K562 (cell line): ENCODE measurements around the gene RHOXF2B. TPM values are rescaled to one million over a fixed set of nuclear protein-coding genes. Genes with fewer than 3 reads are reported as not detected.

Source experiments
- ATAC-seq: fragments of 200-7000 bp; cut with Tn5 transposase; 3 replicates; pipeline ENCODE4 v1.9.1; 2020; ENCODE audit warnings: moderate library complexity
- BruUV-seq: library from RNA; stranded (reverse); fragments of 400-500 nt; replicated peaks from 2 replicates; lab custom pipeline; 2021; lab: Mats Ljungman, UMichigan
- CTCF ChIA-PET: fragments of 300-600 bp; formaldehyde crosslinking; extraction: SDS; loops from one replicate; lab custom pipeline; 2021; ENCODE audit warnings: low intra/inter-chr PET ratio; lab: Yijun Ruan, JAX
- POLR2A ChIA-PET: fragments of 300-600, 350-650 bp; sonication (Branson Sonifier 250); formaldehyde crosslinking; extraction: SDS; loops from one replicate; lab custom pipeline; 2021; ENCODE audit warnings: antibody characterized with exemption, inconsistent platforms; lab: Yijun Ruan, JAX
- DNase-seq, 4 experiments: peaks; one replicate each; pipeline versions ENCODE4 v3.0.0 to v3.0.0-alpha.2; 2011 to 2018; ENCODE audit warnings: low spot score in 3 of 4, mixed read lengths in 3 of 4; ENCODE audit errors: extremely low read depth in 1 of 4
- FAIRE-seq: peaks from 2 replicates; lab custom pipeline; 2011; peaks lifted over from hg19 to GRCh38; lab: Jason Lieb, UNC
- H2AFZ ChIP-seq: 2 replicates; pipeline ENCODE4 v1.6.0; 2011; ENCODE audit warnings: low read depth, low read length, control low read depth, inconsistent platforms
- H3K27ac ChIP-seq: fragments of 200-600 bp; 3 replicates; pipeline ENCODE4 v1.8.0; 2011; ENCODE audit warnings: low read depth, mild to moderate bottlenecking, control low read depth, inconsistent platforms, low read length, moderate library complexity, mixed read lengths; ENCODE audit errors: extremely low read depth
- H3K27me3 ChIP-seq, 2 experiments: fragments of 300-600 bp in 1 of 2; 2 replicates in 1 of 2; 3 replicates in 1 of 2; pipeline versions ENCODE4 v1.6.0 to v1.8.0; 2011; ENCODE audit warnings: inconsistent platforms in 2 of 2, low read length in 2 of 2, mild to moderate bottlenecking in 1 of 2, mixed read lengths in 1 of 2, moderate library complexity in 1 of 2; ENCODE audit not compliant: control insufficient read depth in 2 of 2, insufficient read depth in 2 of 2
- H3K36me3 ChIP-seq: fragments of 300-600 bp; 3 replicates; pipeline ENCODE4 v1.8.0; 2011; ENCODE audit warnings: mild to moderate bottlenecking, low read length, inconsistent platforms; ENCODE audit not compliant: control insufficient read depth, insufficient read depth
- H3K4me1 ChIP-seq, 2 experiments: fragments of 200-600 bp in 1 of 2; replicated peaks in 1 of 2; 2 replicates in 1 of 2; 3 replicates in 1 of 2; pipeline versions ENCODE4 v1.5.1 to v1.8.0; 2011; ENCODE audit warnings: inconsistent platforms in 2 of 2, low read length in 2 of 2, mild to moderate bottlenecking in 1 of 2, mixed read lengths in 1 of 2, moderate library complexity in 1 of 2; ENCODE audit not compliant: control insufficient read depth in 2 of 2, insufficient read depth in 2 of 2
- H3K4me2 ChIP-seq: 2 replicates; pipeline ENCODE4 v1.6.1; 2011; ENCODE audit warnings: low read length, control low read depth, inconsistent platforms, mixed read lengths; ENCODE audit not compliant: insufficient read depth
- H3K4me3 ChIP-seq: fragments of 200-600 bp; sonication (generic), shearing (Covaris generic); 2 replicates; pipeline ENCODE4 v1.5.1; 2016; ENCODE audit warnings: control low read depth, inconsistent platforms
- H3K79me2 ChIP-seq: fragments of 200-600 bp; 3 replicates; pipeline ENCODE4 v1.8.0; 2011; ENCODE audit warnings: low read length, inconsistent platforms; ENCODE audit not compliant: control insufficient read depth, insufficient read depth
- H3K9ac ChIP-seq, 2 experiments: 2 replicates each; pipeline versions ENCODE4 v1.6.0 to v1.6.1; 2011; ENCODE audit warnings: low read depth in 2 of 2, low read length in 2 of 2, control low read depth in 1 of 2, inconsistent platforms in 1 of 2, mild to moderate bottlenecking in 1 of 2, mixed read lengths in 1 of 2; ENCODE audit not compliant: insufficient read depth in 1 of 2
- H3K9me1 ChIP-seq: one replicate; pipeline ENCODE4 v1.6.0; 2011; ENCODE audit warnings: inconsistent platforms, mild to moderate bottlenecking, low read length, moderate library complexity; ENCODE audit not compliant: control insufficient read depth, insufficient read depth
- H3K9me3 ChIP-seq: replicated peaks from 2 replicates; pipeline ENCODE4 v1.5.1; 2011; ENCODE audit warnings: low read depth, low read length, inconsistent platforms; ENCODE audit not compliant: control insufficient read depth, insufficient read depth
- H4K20me1 ChIP-seq: replicated peaks from 2 replicates; pipeline ENCODE4 v1.6.1; 2011; ENCODE audit warnings: low read length, inconsistent platforms, mixed read lengths; ENCODE audit not compliant: control insufficient read depth, insufficient read depth
- BCOR ChIP-seq: fragments of 450-650 bp; IDR thresholded peaks from 2 replicates; pipeline ENCODE4 v1.6.1; 2016
- CHD4 ChIP-seq: fragments of 200-600 bp; sonication (generic); IDR thresholded peaks from 3 replicates; pipeline ENCODE4 v1.6.1; 2012; ENCODE audit warnings: low read depth, mild to moderate bottlenecking, mixed read lengths, low read length, inconsistent platforms; ENCODE audit not compliant: insufficient read depth, insufficient replicate concordance, poor library complexity, severe bottlenecking
- CREM ChIP-seq: IDR thresholded peaks from 2 replicates; pipeline ENCODE4 v1.6.1; 2014; ENCODE audit warnings: antibody characterized with exemption, low read depth
- FOXJ2 ChIP-seq: fragments of 200-800 bp; sonication (Bioruptor generic); IDR thresholded peaks from 2 replicates; pipeline ENCODE4 v1.6.1; 2016; ENCODE audit warnings: missing genetic modification characterization, missing compliant biosample characterization
- FUS ChIP-seq: fragments of 200-400 bp; formaldehyde crosslinking; optimal IDR thresholded peaks from 2 replicates; pipeline ENCODE3; 2017; ENCODE audit warnings: low read depth, low read length
- HMBOX1 ChIP-seq: sonication (generic); IDR thresholded peaks from 2 replicates; pipeline ENCODE4 v1.6.1; 2016
- NCOA6 ChIP-seq: fragments of 450-650 bp; IDR thresholded peaks from 2 replicates; pipeline ENCODE4 v1.6.1; 2017; ENCODE audit warnings: mild to moderate bottlenecking
- NR0B1 ChIP-seq: fragments of 450-650 bp; IDR thresholded peaks from one replicate; pipeline ENCODE4 v1.6.1; 2018; ENCODE audit warnings: mild to moderate bottlenecking, moderate library complexity; ENCODE audit not compliant: partially characterized antibody
- U2AF1 ChIP-seq: fragments of 200-400 bp; formaldehyde crosslinking; optimal IDR thresholded peaks from 2 replicates; pipeline ENCODE3; 2017; ENCODE audit warnings: mild to moderate bottlenecking, low read depth, low read length, moderate library complexity
- ZNF184 ChIP-seq: sonication (generic); formaldehyde crosslinking; IDR thresholded peaks from 2 replicates; pipeline ENCODE4 v1.5.0; 2020; ENCODE audit warnings: missing genetic modification reagents
- ZNF507 ChIP-seq: conservative IDR thresholded peaks from 2 replicates; pipeline ENCODE4 v1.6.1; 2017; ENCODE audit warnings: missing genetic modification characterization, missing compliant biosample characterization
- WGBS: fragments of 100-300 bp; shearing (Covaris generic); methylation state at CpG from one replicate; pipeline ENCODE4 v1.1.6; 2016; ENCODE audit warnings: low coverage, mixed read lengths; ENCODE audit not compliant: insufficient coverage; ENCODE audit errors: missing lambda C conversion rate; 5-methylcytosine and 5-hydroxymethylcytosine counted together
- in situ Hi-C: fragments of 300-500 bp; cut with MboI; formaldehyde crosslinking; loops from 4 replicates; pipeline ENCODE4 v1.15.0; 2018; ENCODE audit warnings: inconsistent platforms, mixed read lengths
- intact Hi-C: fragments of 100-400 bp; cut with micrococcal nuclease; formaldehyde crosslinking; loops from 2 replicates; pipeline ENCODE4 v1.14.2; 2022
- polyA plus RNA-seq, 8 experiments: library from polyadenylated mRNA; depleted of rRNA in 4 of 8; stranded (reverse) in 5 of 8; unstranded in 3 of 8; fragments of >200 nt; fragmentation: Nextera tagmentation in 2 of 8; fragmentation: Illumina TruSeq in 1 of 8; extraction: Ambion mirVana in 2 of 8; extraction: Trizol in 1 of 8; gene quantifications; 2 replicates each; pipeline versions ENCODE4 v1.2.1 to v1.2.3, GENCODE V29; 2011 to 2014; ENCODE audit warnings: inconsistent platforms in 1 of 8, missing spikeins in 1 of 8
- total RNA-seq, 7 experiments: library from RNA; depleted of rRNA in 6 of 7; stranded (reverse); fragments of >200 nt in 6 of 7; fragmentation: Illumina TruSeq in 2 of 7; extraction: Trizol in 2 of 7; gene quantifications; 2 replicates each; pipeline versions ENCODE4 v1.2.1 to v1.2.3, GENCODE V29; 2011 to 2021; ENCODE audit warnings: low replicate concordance in 1 of 7
- TF ChIP-seq, protein P1 (sequence below): fragments of 450-650 bp; IDR thresholded peaks from 2 replicates; pipeline ENCODE4 v1.6.1; 2017; ENCODE audit warnings: antibody characterized with exemption

Gene RHOXF2B
- total and polyA plus RNA-seq, 9 of the 15 experiments (the other 6 are each of a cell fraction or from before 2014, with no cell fraction given): 0.79 to 4.3 (median 2.2) TPM

DNA sequence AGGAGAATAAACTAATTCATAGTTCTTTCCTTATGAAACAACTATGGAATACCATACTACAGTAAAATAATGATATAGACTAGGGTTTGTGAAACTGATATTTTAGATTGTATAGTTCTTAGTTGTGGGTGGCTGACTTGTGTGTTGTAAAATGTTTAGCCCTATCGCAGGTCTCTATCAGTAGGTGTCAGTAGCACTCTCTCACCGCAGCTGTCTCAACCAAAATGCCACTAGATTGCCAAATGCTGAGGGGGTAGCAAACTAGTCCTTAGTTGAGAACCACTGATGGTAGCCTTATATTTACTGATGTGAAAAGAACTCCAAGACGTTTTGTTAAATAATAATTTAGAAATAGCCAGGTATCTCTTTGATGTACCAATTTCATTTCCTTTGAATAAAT, 48.1 kb downstream of the RHOXF2B start:
- no peak for FAIRE-seq

DNA sequence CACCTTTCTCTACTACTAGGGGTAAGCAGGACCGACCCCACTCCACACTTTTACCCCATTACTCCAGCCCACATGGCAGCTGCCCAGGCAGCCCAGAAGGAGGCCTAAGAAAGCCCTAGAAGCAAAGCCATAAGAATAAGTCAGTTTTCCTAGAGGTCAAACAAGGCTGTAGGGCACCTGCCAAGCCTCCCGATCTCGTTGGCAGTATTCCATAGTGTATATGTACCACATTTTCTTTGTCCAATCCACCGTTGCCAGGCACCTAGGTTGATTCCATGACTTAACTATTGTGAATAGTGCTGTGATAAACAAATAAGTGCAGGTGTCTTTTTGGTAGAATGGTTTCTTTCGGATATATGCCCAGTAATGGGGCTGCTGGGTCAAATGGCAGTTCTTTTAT, 54.2 kb downstream of the RHOXF2B start:
- H3K4me1 ChIP-seq: peaks cover 4 to 9% of the 10 kb centered on the region in 2 experiments; a peak in 4 of 5 replicates
- CTCF ChIA-PET: no interaction called here
- 17% methylated on average over 5 of the region's 5 CpGs for WGBS
- FAIRE-seq (no peak), DNase-seq (no peak), ATAC-seq (no peak)
- no TSS peak for BruUV-seq
- no peak overlapping the region for H3K4me2 ChIP-seq
- intact Hi-C loops: loop anchor here (2.0 kb wide), 1 partner anchor 42 kb away; no protein-coding TSS in a partner anchor
- H3K4me3 ChIP-seq: no peak overlapping the region
- H4K20me1 ChIP-seq: no peaks in the 10 kb centered on the region
- in situ Hi-C loops: no loop called here
- no peaks in the 10 kb centered on the region for H3K9me1 ChIP-seq
- no peak overlapping the region for H3K9ac ChIP-seq
- H3K36me3 ChIP-seq: no peaks in the 10 kb centered on the region
- peaks cover 2 to 6% of the 10 kb centered on the region in 2 experiments; a peak in 3 of 5 replicates for H3K27me3 ChIP-seq
- H3K9me3 ChIP-seq: no peaks in the 10 kb centered on the region
- POLR2A ChIA-PET: no interaction called here
- peaks cover 2% of the 10 kb centered on the region; the same call in 2 of the 3 replicates for H3K79me2 ChIP-seq
- H2AFZ ChIP-seq: no peak overlapping the region
- H3K27ac ChIP-seq: no peak overlapping the region
- TF ChIP-seq NR0B1 (no peak), U2AF1 (no peak), CREM (no peak), BCOR (no peak), FOXJ2 (tag) (no peak), ZNF507 (tag) (no peak), FUS (no peak), NCOA6 (no peak)
- TF ChIP-seq, protein P1, sequence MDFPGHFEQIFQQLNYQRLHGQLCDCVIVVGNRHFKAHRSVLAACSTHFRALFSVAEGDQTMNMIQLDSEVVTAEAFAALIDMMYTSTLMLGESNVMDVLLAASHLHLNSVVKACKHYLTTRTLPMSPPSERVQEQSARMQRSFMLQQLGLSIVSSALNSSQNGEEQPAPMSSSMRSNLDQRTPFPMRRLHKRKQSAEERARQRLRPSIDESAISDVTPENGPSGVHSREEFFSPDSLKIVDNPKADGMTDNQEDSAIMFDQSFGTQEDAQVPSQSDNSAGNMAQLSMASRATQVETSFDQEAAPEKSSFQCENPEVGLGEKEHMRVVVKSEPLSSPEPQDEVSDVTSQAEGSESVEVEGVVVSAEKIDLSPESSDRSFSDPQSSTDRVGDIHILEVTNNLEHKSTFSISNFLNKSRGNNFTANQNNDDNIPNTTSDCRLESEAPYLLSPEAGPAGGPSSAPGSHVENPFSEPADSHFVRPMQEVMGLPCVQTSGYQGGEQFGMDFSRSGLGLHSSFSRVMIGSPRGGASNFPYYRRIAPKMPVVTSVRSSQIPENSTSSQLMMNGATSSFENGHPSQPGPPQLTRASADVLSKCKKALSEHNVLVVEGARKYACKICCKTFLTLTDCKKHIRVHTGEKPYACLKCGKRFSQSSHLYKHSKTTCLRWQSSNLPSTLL: no peak

More for the DNA sequence above, 48.1 kb downstream of the RHOXF2B start:
- CTCF ChIA-PET: no interaction called here
- Histone ChIP-seq H4K20me1 (no peaks in the 10 kb centered on the region), H3K4me1 (no peaks in the 10 kb centered on the region), H3K36me3 (no peaks in the 10 kb centered on the region), H2AFZ (no peak overlapping the region), H3K27ac (no peak overlapping the region), H3K4me2 (no peak overlapping the region), H3K79me2 (no peaks in the 10 kb centered on the region), H3K4me3 (no peak overlapping the region), H3K27me3 (no peaks in the 10 kb centered on the region; a peak in 1 of 5 replicates), H3K9me3 (no peaks in the 10 kb centered on the region), H3K9ac (no peak overlapping the region), H3K9me1 (no peaks in the 10 kb centered on the region)
- in situ Hi-C loops: no loop called here
- BruUV-seq: no TSS peak
- TF ChIP-seq CHD4 (no peak), ZNF184 (CRISPR knock-in tag) (no peak), HMBOX1 (peak; percentile 18; the same call in 1 of the 2 replicates)
- 3% methylated on average over 3 of the region's 3 CpGs for WGBS
- DNase-seq (no peak), ATAC-seq (no peak)
- POLR2A ChIA-PET: no interaction called here
- intact Hi-C loops: no loop called here
